C4-2B (cell line): ENCODE measurements around the gene BCKDK.

ENCODE experiments used
- ZFX ChIP-seq: fragments of 450-650 bp; IDR thresholded peaks from 2 replicates; pipeline ENCODE4 v1.6.1; 2017
- TF ChIP-seq, protein P1 (sequence below): fragments of 450-650 bp; conservative IDR thresholded peaks from 2 replicates; pipeline ENCODE4 v1.5.1; 2017; ENCODE audit warnings: mild to moderate bottlenecking

DNA sequence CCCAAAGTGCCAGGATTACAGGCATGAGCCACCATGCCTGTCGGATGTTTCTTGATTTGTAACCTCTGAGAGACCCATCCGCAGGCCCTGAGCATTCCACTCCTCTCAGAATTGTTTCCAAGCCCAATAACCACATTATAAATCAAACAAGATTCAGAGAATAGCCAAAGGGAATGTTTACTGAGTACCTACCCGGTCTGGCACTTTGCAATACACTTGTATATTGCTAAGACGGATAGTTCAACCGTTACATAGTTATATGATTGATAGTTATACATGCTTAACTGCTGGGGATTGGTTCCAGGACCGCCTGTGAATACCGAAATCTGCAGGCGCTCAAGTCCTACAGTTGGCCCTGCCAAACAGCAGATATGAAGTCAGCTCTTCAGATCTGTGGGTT, 6.3 kb downstream of the BCKDK start:
- TF ChIP-seq, protein P1, sequence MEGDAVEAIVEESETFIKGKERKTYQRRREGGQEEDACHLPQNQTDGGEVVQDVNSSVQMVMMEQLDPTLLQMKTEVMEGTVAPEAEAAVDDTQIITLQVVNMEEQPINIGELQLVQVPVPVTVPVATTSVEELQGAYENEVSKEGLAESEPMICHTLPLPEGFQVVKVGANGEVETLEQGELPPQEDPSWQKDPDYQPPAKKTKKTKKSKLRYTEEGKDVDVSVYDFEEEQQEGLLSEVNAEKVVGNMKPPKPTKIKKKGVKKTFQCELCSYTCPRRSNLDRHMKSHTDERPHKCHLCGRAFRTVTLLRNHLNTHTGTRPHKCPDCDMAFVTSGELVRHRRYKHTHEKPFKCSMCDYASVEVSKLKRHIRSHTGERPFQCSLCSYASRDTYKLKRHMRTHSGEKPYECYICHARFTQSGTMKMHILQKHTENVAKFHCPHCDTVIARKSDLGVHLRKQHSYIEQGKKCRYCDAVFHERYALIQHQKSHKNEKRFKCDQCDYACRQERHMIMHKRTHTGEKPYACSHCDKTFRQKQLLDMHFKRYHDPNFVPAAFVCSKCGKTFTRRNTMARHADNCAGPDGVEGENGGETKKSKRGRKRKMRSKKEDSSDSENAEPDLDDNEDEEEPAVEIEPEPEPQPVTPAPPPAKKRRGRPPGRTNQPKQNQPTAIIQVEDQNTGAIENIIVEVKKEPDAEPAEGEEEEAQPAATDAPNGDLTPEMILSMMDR = no peak
- no peak for TF ChIP-seq ZFX
